DND-41 (cell line): ENCODE results near the gene MTA3.
A peak's percentile ranks its signal among the peaks of the same experiment; 100 is the strongest.

Source experiments
- ATAC-seq: fragments of 200-7000 bp; cut with Tn5 transposase; 3 replicates; pipeline ENCODE4 v1.9.1; 2021; ENCODE audit warnings: low read depth; ENCODE audit not compliant: insufficient read depth
- DNase-seq: peaks from one replicate; pipeline ENCODE4 v3.0.0-alpha.2; 2020
- H2AFZ ChIP-seq: 2 replicates; pipeline ENCODE4 v1.6.0; 2012; ENCODE audit warnings: low read depth, low read length
- H3K27ac ChIP-seq: 2 replicates; pipeline ENCODE4 v1.5.1; 2012; ENCODE audit warnings: low read length, inconsistent platforms
- H3K27me3 ChIP-seq: fragments of 200-600 bp; sonication (generic); 2 replicates; pipeline ENCODE4 v1.6.0; 2012; ENCODE audit warnings: low read length, mild to moderate bottlenecking, inconsistent platforms; ENCODE audit not compliant: insufficient read depth, poor library complexity
- H3K36me3 ChIP-seq: 2 replicates; pipeline ENCODE4 v1.5.1; 2012; ENCODE audit warnings: low read length, inconsistent platforms; ENCODE audit not compliant: insufficient read depth
- H3K4me1 ChIP-seq: 2 replicates; pipeline ENCODE4 v1.5.1; 2012; ENCODE audit warnings: mild to moderate bottlenecking, low read length; ENCODE audit not compliant: insufficient read depth
- H3K4me2 ChIP-seq: 2 replicates; pipeline ENCODE4 v1.6.0; 2012; ENCODE audit warnings: mild to moderate bottlenecking, moderate library complexity, low read length, inconsistent platforms; ENCODE audit not compliant: insufficient read depth
- H3K4me3 ChIP-seq, 2 experiments: fragments of 200-600 bp in 1 of 2; shearing (Covaris generic) in 1 of 2; 2 replicates each; pipeline ENCODE4 v1.5.1; 2012 to 2016; ENCODE audit warnings: inconsistent platforms in 2 of 2, low read length in 2 of 2, mild to moderate bottlenecking in 2 of 2, low read depth in 1 of 2, moderate library complexity in 1 of 2
- H3K79me2 ChIP-seq: 2 replicates; pipeline ENCODE4 v1.6.0; 2012; ENCODE audit warnings: low read length, inconsistent platforms; ENCODE audit not compliant: insufficient read depth
- H3K9ac ChIP-seq: 2 replicates; pipeline ENCODE4 v1.6.0; 2012; ENCODE audit warnings: low read depth, mild to moderate bottlenecking, inconsistent platforms, low read length, moderate library complexity
- H3K9me3 ChIP-seq: 2 replicates; pipeline ENCODE4 v1.5.1; 2012; ENCODE audit warnings: low read length, moderate library complexity, mild to moderate bottlenecking, inconsistent platforms; ENCODE audit not compliant: insufficient read depth, severe bottlenecking
- H4K20me1 ChIP-seq: 2 replicates; pipeline ENCODE4 v1.6.0; 2012; ENCODE audit warnings: low read length; ENCODE audit not compliant: insufficient read depth
- CTCF ChIP-seq: IDR thresholded peaks from 2 replicates; pipeline ENCODE4 v1.5.1; 2012; ENCODE audit warnings: borderline replicate concordance, low read length, moderate library complexity, mild to moderate bottlenecking; ENCODE audit not compliant: poor library complexity, severe bottlenecking; ENCODE audit errors: extremely low read depth
- EZH2 ChIP-seq: IDR thresholded peaks from 3 replicates; pipeline ENCODE4 v1.6.1; 2012; ENCODE audit warnings: borderline replicate concordance, low read depth, mild to moderate bottlenecking, moderate library complexity, low read length, inconsistent platforms; ENCODE audit not compliant: severe bottlenecking

Gene MTA3

DNA sequence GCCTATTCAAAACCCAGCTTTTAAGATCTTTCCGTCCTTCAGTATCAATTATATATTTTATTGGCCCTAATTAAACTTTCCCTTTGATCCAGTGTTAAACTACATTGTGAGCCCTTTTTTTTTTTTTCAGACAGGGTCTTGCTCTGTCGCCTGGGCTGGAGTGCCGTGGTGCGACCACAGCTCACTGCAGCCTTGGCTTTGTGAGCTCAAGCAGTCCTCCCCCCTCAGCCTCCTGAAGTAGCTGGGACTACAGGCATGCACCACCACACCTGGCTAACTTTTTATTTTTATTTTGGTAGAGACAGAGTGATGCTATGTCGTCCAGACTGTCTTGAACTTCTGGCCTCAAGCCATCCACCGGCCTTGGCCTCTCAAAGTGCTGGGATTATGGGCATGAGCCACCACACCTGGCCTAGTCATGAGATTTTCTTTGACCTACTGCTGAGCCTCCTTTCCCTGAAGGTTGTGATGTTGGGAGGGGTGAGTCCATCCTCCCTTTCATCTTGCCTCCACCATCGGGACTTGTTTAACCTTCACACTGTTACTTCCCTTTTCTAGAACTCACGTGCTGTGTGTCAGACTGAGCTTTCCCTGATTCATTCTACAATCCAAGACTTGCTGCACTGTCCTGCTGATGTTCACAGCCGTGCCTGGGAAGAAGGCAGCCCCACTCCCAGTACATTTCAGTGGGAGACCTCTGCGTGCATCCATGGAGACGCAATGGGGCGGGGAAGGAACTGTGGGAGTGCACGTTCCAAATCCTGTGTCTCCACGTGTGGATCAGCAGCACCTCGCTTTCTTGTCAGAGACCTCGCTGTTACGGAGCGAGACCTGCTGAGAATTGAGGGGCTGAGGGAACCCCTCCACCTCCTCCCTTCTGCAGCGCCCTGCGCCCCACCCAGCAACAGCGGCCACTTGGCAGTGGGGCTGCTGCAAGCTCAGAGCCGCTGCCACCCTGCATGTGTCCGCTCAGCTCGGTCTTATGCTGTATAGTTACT lies 184.7 kb downstream of the MTA3 start:
- ATAC-seq (no peak), DNase-seq (no peak)
- Histone ChIP-seq H3K4me3 (no peak overlapping the region), H3K79me2 (no peaks in the 10 kb centered on the region), H3K27ac (no peak overlapping the region), H3K9ac (no peak overlapping the region), H3K9me3 (no peaks in the 10 kb centered on the region), H3K27me3 (no peaks in the 10 kb centered on the region), H4K20me1 (no peaks in the 10 kb centered on the region), H3K4me1 (0 out of 2 replicates have a peak, but pooled peaks cover 3% of the 10 kb centered on the region), H3K4me2 (no peak overlapping the region), H3K36me3 (peaks cover 7% of the 10 kb centered on the region; the same call in 1 of the 2 replicates), H2AFZ (no peak overlapping the region)
- TF ChIP-seq CTCF: no peak
- TF ChIP-seq EZH2: no peak

DNA sequence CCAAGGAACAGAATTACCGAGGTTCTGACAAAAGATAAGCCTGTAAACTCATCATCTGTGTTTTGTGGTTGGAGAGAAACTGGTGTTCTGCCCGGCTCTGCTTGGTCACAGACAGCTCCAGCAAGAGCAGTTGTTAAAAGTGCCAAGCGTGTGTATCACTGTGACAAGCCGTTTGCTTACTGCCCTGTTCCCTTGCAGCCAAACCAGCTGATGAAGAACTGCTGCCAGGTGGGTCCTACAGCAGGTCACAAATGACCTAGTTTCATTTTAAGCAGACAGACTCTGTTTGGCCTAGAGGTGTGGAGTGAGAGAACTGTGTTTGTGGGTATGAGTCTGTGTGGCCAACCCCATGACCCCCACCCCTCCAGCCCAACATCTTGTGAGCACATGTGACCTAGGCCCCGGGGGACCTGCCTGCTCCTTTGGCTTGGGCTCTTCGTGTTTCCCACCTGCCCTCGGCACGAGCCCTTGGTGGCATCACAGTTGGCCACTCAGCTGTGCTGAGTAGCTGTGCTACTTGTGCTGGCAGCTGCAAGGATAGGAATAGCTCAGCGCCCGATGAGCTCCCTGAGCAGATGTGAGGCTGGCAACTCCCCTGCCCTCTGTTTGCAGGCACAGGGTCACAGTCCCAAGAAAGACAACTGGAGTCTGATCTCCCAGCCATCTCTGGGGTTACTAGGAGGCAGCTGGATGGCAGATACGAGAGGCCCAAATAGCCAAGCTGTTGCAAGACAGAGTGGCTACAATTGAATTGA lies 185.8 kb downstream of the MTA3 start:
- peak; percentile 73 for ATAC-seq
- H2AFZ ChIP-seq: no peak overlapping the region

DNA sequence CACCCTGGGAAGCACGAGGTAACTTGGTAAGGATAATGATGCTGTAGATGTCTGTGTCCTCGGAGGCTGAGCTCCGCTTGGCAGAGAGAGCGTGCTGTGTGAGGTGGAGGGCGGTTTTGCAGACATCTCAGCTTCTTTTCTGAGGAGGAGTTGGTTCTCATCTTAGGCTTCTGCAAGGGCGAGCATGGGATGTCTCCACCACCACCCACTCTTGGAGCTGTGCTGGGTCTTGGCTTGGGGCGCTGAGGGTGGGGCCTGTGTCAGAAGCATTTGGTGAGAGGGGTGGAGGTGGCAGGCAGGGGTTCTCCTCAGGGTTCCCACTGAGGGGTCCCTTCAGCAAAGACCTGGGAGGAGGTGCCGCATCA lies 186.3 kb downstream of the MTA3 start:
- Histone ChIP-seq H3K79me2 (no peaks in the 10 kb centered on the region), H4K20me1 (no peaks in the 10 kb centered on the region), H3K27me3 (no peaks in the 10 kb centered on the region), H2AFZ (no peak overlapping the region), H3K9ac (no peak overlapping the region), H3K4me1 (0 out of 2 replicates have a peak, but pooled peaks cover 3% of the 10 kb centered on the region), H3K9me3 (no peaks in the 10 kb centered on the region), H3K4me2 (no peak overlapping the region), H3K36me3 (peaks cover 7% of the 10 kb centered on the region; the same call in 1 of the 2 replicates), H3K4me3 (no peak overlapping the region), H3K27ac (no peak overlapping the region)
- no peak for DNase-seq
- TF ChIP-seq CTCF (no peak), EZH2 (no peak)
- no peak for ATAC-seq

More for the DNA sequence above, 185.8 kb downstream of the MTA3 start:
- no peak overlapping the region for H3K27ac ChIP-seq
- no peaks in the 10 kb centered on the region for H3K79me2 ChIP-seq
- H3K4me2 ChIP-seq: no peak overlapping the region
- peaks cover 7% of the 10 kb centered on the region; the same call in 1 of the 2 replicates for H3K36me3 ChIP-seq
- DNase-seq: peak; percentile 54
- no peak overlapping the region for H3K9ac ChIP-seq
- no peaks in the 10 kb centered on the region for H3K9me3 ChIP-seq
- H3K27me3 ChIP-seq: no peaks in the 10 kb centered on the region
- TF ChIP-seq EZH2 (no peak), CTCF (no peak)
- H4K20me1 ChIP-seq: no peaks in the 10 kb centered on the region
- H3K4me3 ChIP-seq: no peak overlapping the region
- H3K4me1 ChIP-seq: 0 out of 2 replicates have a peak, but pooled peaks cover 3% of the 10 kb centered on the region
